HepG2 (cell line): Measurements from ENCODE around the gene CDC42EP5. TPM values are rescaled to one million over a fixed set of nuclear protein-coding genes. Genes with fewer than 3 reads are reported as not detected.

ENCODE experiments used
- CBFB ChIP-seq: sonication (generic); formaldehyde crosslinking; IDR thresholded peaks from 2 replicates; pipeline ENCODE4 v1.4.0; 2020; ENCODE audit warnings: missing genetic modification reagents
- MAFK ChIP-seq, 2 experiments: IDR thresholded peaks in 1 of 2; conservative IDR thresholded peaks in 1 of 2; 2 replicates each; pipeline ENCODE4 v1.6.1; 2011; ENCODE audit warnings: improper control_type of control experiment in 2 of 2, low read length in 2 of 2
- POLR2G ChIP-seq: fragments of 200-400 bp; formaldehyde crosslinking; IDR thresholded peaks from 2 replicates; pipeline ENCODE4 v1.6.1; 2018; ENCODE audit warnings: mild to moderate bottlenecking, low read depth, low read length, moderate library complexity
- REL ChIP-seq: sonication (generic); formaldehyde crosslinking; conservative IDR thresholded peaks from 2 replicates; pipeline ENCODE4 v1.8.0; 2022; ENCODE audit warnings: mild to moderate bottlenecking, missing genetic modification reagents, moderate library complexity
- SKI ChIP-seq: fragments of 450-650 bp; IDR thresholded peaks from one replicate; pipeline ENCODE4 v1.6.1; 2018; ENCODE audit warnings: mild to moderate bottlenecking; ENCODE audit not compliant: partially characterized antibody
- SSRP1 ChIP-seq: IDR thresholded peaks from 2 replicates; pipeline ENCODE4 v1.6.1; 2016; ENCODE audit warnings: control low read depth
- TIGD3 ChIP-seq: sonication (generic); formaldehyde crosslinking; IDR thresholded peaks from 2 replicates; pipeline ENCODE4 v1.5.1; 2020; ENCODE audit warnings: mild to moderate bottlenecking, missing genetic modification reagents, borderline replicate concordance
- ZBTB3 ChIP-seq: sonication (generic); formaldehyde crosslinking; IDR thresholded peaks from 2 replicates; pipeline ENCODE4 v1.4.0; 2020; ENCODE audit warnings: low read depth, mild to moderate bottlenecking, moderate library complexity, missing genetic modification reagents, borderline replicate concordance
- ZFP36L2 ChIP-seq: sonication (generic); formaldehyde crosslinking; IDR thresholded peaks from 2 replicates; pipeline ENCODE4 v1.4.0; 2020; ENCODE audit warnings: missing genetic modification reagents
- ZMYM2 ChIP-seq: sonication (generic); formaldehyde crosslinking; IDR thresholded peaks from 2 replicates; pipeline ENCODE4 v1.8.0; 2022; ENCODE audit warnings: mild to moderate bottlenecking, missing genetic modification reagents
- ZNF12 ChIP-seq: sonication (generic); formaldehyde crosslinking; IDR thresholded peaks from 2 replicates; pipeline ENCODE4 v1.5.0; 2020; ENCODE audit warnings: missing genetic modification reagents
- ZNF280B ChIP-seq: sonication (generic); formaldehyde crosslinking; IDR thresholded peaks from 2 replicates; pipeline ENCODE4 v1.5.0; 2020; ENCODE audit warnings: missing genetic modification reagents, mild to moderate bottlenecking, borderline replicate concordance
- ZNF343 ChIP-seq: sonication (generic); formaldehyde crosslinking; IDR thresholded peaks from 2 replicates; pipeline ENCODE4 v1.4.0; 2020; ENCODE audit warnings: mild to moderate bottlenecking, missing genetic modification reagents
- ZNF572 ChIP-seq: sonication (generic); formaldehyde crosslinking; IDR thresholded peaks from 2 replicates; pipeline ENCODE4 v1.5.1; 2020; ENCODE audit warnings: mild to moderate bottlenecking, missing genetic modification reagents
- ZNF780A ChIP-seq: sonication (generic); formaldehyde crosslinking; IDR thresholded peaks from 2 replicates; pipeline ENCODE4 v1.8.0; 2022; ENCODE audit warnings: mild to moderate bottlenecking, missing genetic modification reagents, moderate library complexity
- polyA plus RNA-seq, 8 experiments: library from polyadenylated mRNA; depleted of rRNA in 3 of 8; stranded (reverse) in 7 of 8; unstranded in 1 of 8; fragments of >200 nt; fragmentation: Illumina TruSeq in 4 of 8; extraction: Trizol in 4 of 8; gene quantifications; 2 replicates each; pipeline versions ENCODE4 v1.2.1 to v1.2.3, GENCODE V29; 2011 to 2016; ENCODE audit warnings: low read depth in 4 of 8, missing spikeins in 1 of 8, mixed read lengths in 1 of 8; ENCODE audit not compliant: insufficient read depth in 1 of 8
- total RNA-seq, 5 experiments: library from RNA; depleted of rRNA; stranded (reverse); fragments of >200 nt; fragmentation: Illumina TruSeq; extraction: Trizol; gene quantifications; 2 replicates each; pipeline ENCODE4 v1.2.3, GENCODE V29; 2016; ENCODE audit warnings: low read depth in 1 of 5
- TF ChIP-seq, protein P1 (sequence below): IDR thresholded peaks from 2 replicates; pipeline ENCODE4 v1.6.1; 2016; ENCODE audit warnings: low read depth
- TF ChIP-seq, protein P2 (sequence below): sonication (generic); formaldehyde crosslinking; IDR thresholded peaks from 2 replicates; pipeline ENCODE4 v1.4.0; 2020; ENCODE audit warnings: missing genetic modification reagents, borderline replicate concordance
- TF ChIP-seq, protein P3 (sequence below): IDR thresholded peaks from 2 replicates; pipeline ENCODE4 v1.6.1; 2012; ENCODE audit warnings: low read length, improper control_type of control experiment

CDC42EP5 gene
- total and polyA plus RNA-seq, 2 of the 13 experiments (the other 11 are each of a cell fraction or from before 2014, with no cell fraction given) = 0.41 to 1.6 TPM

- TF ChIP-seq REL (CRISPR knock-in tag) (no peak), ZNF12 (CRISPR knock-in tag) (peak; percentile 54), ZNF280B (CRISPR knock-in tag) (peak; percentile 81; the same call in 1 of the 2 replicates), CBFB (peak; percentile 41), SSRP1 (CRISPR knock-in tag) (no peak), ZNF780A (CRISPR knock-in tag) (no peak), ZMYM2 (no peak), ZBTB3 (CRISPR knock-in tag) (no peak), ZNF343 (CRISPR knock-in tag) (no peak), ZFP36L2 (CRISPR knock-in tag) (0 out of 2 replicates have a peak, but pooled peaks have one; percentile 52), TIGD3 (CRISPR knock-in tag) (no peak), MAFK (conservative IDR thresholded peaks at IDR 0.05 in 1 of 2, IDR thresholded peaks at IDR 0.05 in 1 of 2; ENCODE audit: low read length in 2 of 2) (no peak), SKI (peak; percentile 14), ZNF572 (no peak), POLR2G (peak; percentile 82)
- TF ChIP-seq, protein P1, sequence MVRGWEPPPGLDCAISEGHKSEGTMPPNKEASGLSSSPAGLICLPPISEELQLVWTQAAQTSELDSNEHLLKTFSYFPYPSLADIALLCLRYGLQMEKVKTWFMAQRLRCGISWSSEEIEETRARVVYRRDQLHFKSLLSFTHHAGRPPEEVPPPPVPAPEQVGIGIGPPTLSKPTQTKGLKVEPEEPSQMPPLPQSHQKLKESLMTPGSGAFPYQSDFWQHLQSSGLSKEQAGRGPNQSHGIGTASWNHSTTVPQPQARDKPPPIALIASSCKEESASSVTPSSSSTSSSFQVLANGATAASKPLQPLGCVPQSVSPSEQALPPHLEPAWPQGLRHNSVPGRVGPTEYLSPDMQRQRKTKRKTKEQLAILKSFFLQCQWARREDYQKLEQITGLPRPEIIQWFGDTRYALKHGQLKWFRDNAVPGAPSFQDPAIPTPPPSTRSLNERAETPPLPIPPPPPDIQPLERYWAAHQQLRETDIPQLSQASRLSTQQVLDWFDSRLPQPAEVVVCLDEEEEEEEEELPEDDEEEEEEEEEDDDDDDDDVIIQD (CRISPR knock-in tag) = no peak
- TF ChIP-seq, protein P2, sequence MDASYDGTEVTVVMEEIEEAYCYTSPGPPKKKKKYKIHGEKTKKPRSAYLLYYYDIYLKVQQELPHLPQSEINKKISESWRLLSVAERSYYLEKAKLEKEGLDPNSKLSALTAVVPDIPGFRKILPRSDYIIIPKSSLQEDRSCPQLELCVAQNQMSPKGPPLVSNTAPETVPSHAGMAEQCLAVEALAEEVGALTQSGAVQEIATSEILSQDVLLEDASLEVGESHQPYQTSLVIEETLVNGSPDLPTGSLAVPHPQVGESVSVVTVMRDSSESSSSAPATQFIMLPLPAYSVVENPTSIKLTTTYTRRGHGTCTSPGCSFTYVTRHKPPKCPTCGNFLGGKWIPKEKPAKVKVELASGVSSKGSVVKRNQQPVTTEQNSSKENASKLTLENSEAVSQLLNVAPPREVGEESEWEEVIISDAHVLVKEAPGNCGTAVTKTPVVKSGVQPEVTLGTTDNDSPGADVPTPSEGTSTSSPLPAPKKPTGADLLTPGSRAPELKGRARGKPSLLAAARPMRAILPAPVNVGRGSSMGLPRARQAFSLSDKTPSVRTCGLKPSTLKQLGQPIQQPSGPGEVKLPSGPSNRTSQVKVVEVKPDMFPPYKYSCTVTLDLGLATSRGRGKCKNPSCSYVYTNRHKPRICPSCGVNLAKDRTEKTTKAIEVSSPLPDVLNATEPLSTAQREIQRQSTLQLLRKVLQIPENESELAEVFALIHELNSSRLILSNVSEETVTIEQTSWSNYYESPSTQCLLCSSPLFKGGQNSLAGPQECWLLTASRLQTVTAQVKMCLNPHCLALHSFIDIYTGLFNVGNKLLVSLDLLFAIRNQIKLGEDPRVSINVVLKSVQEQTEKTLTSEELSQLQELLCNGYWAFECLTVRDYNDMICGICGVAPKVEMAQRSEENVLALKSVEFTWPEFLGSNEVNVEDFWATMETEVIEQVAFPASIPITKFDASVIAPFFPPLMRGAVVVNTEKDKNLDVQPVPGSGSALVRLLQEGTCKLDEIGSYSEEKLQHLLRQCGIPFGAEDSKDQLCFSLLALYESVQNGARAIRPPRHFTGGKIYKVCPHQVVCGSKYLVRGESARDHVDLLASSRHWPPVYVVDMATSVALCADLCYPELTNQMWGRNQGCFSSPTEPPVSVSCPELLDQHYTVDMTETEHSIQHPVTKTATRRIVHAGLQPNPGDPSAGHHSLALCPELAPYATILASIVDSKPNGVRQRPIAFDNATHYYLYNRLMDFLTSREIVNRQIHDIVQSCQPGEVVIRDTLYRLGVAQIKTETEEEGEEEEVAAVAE = 0 out of 2 replicates have a peak, but pooled peaks have one; percentile 54
- TF ChIP-seq, protein P3, sequence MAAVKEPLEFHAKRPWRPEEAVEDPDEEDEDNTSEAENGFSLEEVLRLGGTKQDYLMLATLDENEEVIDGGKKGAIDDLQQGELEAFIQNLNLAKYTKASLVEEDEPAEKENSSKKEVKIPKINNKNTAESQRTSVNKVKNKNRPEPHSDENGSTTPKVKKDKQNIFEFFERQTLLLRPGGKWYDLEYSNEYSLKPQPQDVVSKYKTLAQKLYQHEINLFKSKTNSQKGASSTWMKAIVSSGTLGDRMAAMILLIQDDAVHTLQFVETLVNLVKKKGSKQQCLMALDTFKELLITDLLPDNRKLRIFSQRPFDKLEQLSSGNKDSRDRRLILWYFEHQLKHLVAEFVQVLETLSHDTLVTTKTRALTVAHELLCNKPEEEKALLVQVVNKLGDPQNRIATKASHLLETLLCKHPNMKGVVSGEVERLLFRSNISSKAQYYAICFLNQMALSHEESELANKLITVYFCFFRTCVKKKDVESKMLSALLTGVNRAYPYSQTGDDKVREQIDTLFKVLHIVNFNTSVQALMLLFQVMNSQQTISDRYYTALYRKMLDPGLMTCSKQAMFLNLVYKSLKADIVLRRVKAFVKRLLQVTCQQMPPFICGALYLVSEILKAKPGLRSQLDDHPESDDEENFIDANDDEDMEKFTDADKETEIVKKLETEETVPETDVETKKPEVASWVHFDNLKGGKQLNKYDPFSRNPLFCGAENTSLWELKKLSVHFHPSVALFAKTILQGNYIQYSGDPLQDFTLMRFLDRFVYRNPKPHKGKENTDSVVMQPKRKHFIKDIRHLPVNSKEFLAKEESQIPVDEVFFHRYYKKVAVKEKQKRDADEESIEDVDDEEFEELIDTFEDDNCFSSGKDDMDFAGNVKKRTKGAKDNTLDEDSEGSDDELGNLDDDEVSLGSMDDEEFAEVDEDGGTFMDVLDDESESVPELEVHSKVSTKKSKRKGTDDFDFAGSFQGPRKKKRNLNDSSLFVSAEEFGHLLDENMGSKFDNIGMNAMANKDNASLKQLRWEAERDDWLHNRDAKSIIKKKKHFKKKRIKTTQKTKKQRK = no peak
These were observed 9.5 kb downstream of the CDC42EP5 start, which contains the start of gene LENG9 (continued) for GRCh38 chr19:54463531-54464043.
